Vagina (tissue), 2 donors: ENCODE results near the gene PLEKHA3. TPM values are rescaled to one million over a fixed set of nuclear protein-coding genes. Genes with fewer than 3 reads are reported as not detected.

Experiments used
- DNase-seq, 2 donors: peaks; one replicate each; pipeline ENCODE4 v3.0.0-alpha.2; 2017; ENCODE audit errors: extremely low spot score in 2 of 2
- H3K27ac ChIP-seq: fragments of 200-600 bp; sonication (generic); one replicate; pipeline ENCODE4 v1.5.1; 2019
- H3K27me3 ChIP-seq: fragments of 200-600 bp; sonication (generic); one replicate; pipeline ENCODE4 v1.5.1; 2019
- H3K36me3 ChIP-seq, 2 donors: fragments of 200-600 bp; sonication (generic); one replicate each; pipeline ENCODE4 v1.5.1; 2017 to 2019
- H3K4me1 ChIP-seq: fragments of 200-600 bp; sonication (generic); one replicate; pipeline ENCODE4 v1.5.1; 2019
- H3K4me3 ChIP-seq, 2 donors: fragments of 200-600 bp; sonication (generic); 1 replicate in 1 of 2; 2 replicates in 1 of 2; pipeline ENCODE4 v1.5.1; 2016 to 2019
- H3K9me3 ChIP-seq: fragments of 200-600 bp; sonication (generic); one replicate; pipeline ENCODE4 v1.5.1; 2019
- POLR2A ChIP-seq, 2 donors: fragments of 450-650 bp; IDR thresholded peaks; one replicate each; pipeline ENCODE4 v1.6.1; 2017; ENCODE audit warnings: antibody characterized with exemption in 2 of 2, mild to moderate bottlenecking in 2 of 2, moderate library complexity in 2 of 2
- POLR2AphosphoS5 ChIP-seq, 2 donors: sonication (generic); formaldehyde crosslinking; IDR thresholded peaks; one replicate each; pipeline ENCODE4 v1.9.0; 2017; ENCODE audit warnings: antibody characterized with exemption in 2 of 2, mild to moderate bottlenecking in 2 of 2, low read depth in 1 of 2; ENCODE audit not compliant: insufficient read depth in 1 of 2
- intact Hi-C: fragments of 100-400 bp; cut with DNase I; formaldehyde crosslinking; loops from one replicate; pipeline ENCODE4 v1.15.1; 2023
- total RNA-seq: library from RNA; depleted of rRNA; stranded (reverse); fragments of >200 nt; gene quantifications from one replicate; pipeline ENCODE4 v1.2.3, GENCODE V29; 2016
- TF ChIP-seq, protein P1 (sequence below), 3 experiments: fragments of 450-650 bp in 2 of 3; fragments of 200-600 bp in 1 of 3; sonication (generic) in 1 of 3; IDR thresholded peaks; one replicate each; pipeline ENCODE4 v1.5.1; 2017 to 2019; ENCODE audit warnings: antibody characterized with exemption in 3 of 3, mild to moderate bottlenecking in 2 of 3, moderate library complexity in 2 of 3

Gene PLEKHA3
- total RNA-seq, 1 donor from 2014 or later: 5.9 TPM

DNA sequence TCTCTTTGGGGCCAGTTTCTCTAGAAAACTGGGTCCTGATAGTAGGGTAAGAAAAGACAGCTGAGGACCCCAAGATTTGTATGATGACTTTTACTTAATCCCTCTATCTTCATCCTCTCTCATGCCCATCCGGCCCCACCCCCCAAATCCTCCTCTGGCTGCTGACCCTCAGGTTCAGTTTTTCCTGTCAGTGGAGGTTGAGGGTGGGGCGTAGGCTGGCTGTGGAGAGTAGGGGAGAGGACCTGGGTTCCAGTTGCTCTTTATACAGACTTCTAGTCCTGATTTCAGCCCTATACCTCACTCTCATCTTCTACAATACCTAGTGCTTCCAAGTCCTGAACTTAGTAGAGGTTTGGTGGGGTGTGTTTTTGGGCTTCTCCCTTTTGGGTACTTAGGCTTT lies 28.4 kb downstream of the PLEKHA3 start:
- no peak overlapping the region for H3K4me3 ChIP-seq
- H3K27me3 ChIP-seq: no peaks in the 10 kb centered on the region
- TF ChIP-seq POLR2AphosphoS5 (IDR thresholded peaks at IDR 0.05; ENCODE audit: insufficient read depth in 1 of 2, low read depth in 1 of 2): no peak
- TF ChIP-seq, protein P1, sequence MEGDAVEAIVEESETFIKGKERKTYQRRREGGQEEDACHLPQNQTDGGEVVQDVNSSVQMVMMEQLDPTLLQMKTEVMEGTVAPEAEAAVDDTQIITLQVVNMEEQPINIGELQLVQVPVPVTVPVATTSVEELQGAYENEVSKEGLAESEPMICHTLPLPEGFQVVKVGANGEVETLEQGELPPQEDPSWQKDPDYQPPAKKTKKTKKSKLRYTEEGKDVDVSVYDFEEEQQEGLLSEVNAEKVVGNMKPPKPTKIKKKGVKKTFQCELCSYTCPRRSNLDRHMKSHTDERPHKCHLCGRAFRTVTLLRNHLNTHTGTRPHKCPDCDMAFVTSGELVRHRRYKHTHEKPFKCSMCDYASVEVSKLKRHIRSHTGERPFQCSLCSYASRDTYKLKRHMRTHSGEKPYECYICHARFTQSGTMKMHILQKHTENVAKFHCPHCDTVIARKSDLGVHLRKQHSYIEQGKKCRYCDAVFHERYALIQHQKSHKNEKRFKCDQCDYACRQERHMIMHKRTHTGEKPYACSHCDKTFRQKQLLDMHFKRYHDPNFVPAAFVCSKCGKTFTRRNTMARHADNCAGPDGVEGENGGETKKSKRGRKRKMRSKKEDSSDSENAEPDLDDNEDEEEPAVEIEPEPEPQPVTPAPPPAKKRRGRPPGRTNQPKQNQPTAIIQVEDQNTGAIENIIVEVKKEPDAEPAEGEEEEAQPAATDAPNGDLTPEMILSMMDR (IDR thresholded peaks at IDR 0.05): no peak
- peaks cover 0 to 9% of the 10 kb centered on the region in 2 donors for H3K36me3 ChIP-seq
- H3K27ac ChIP-seq: no peak overlapping the region
- no peaks in the 10 kb centered on the region for H3K4me1 ChIP-seq
- H3K9me3 ChIP-seq: no peaks in the 10 kb centered on the region
- intact Hi-C loops: no loop called here
- no peak for DNase-seq

DNA sequence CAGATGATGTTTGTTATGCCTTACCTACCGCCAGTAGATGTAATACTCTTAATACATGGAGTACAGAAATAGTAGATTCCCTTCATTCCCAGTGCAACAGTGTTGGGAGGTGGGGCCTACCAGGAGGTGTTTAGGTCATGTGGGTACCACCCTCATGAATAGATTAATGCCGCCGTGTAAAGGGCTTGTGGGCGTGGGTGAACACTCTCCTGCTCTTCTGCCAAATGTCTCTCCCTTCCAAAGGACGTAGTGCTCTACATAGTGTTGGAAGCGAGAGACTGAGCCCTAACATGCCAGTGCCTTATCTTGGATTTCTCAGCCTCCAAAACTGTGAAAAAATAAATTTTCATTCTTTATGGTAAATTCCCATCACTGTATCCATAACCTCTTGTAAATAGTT lies 30.1 kb downstream of the PLEKHA3 start:
- no peaks in the 10 kb centered on the region for H3K36me3 ChIP-seq
- no peak overlapping the region for H3K4me3 ChIP-seq
- intact Hi-C loops: no loop called here
- no peaks in the 10 kb centered on the region for H3K27me3 ChIP-seq
- no peak for DNase-seq
- TF ChIP-seq, protein P1 (IDR thresholded peaks at IDR 0.05): no peak
- no peak for TF ChIP-seq POLR2A (IDR thresholded peaks at IDR 0.05)
- no peak for TF ChIP-seq POLR2AphosphoS5 (IDR thresholded peaks at IDR 0.05; ENCODE audit: insufficient read depth in 1 of 2, low read depth in 1 of 2)
- H3K4me1 ChIP-seq: no peaks in the 10 kb centered on the region
- H3K9me3 ChIP-seq: no peaks in the 10 kb centered on the region
- no peak overlapping the region for H3K27ac ChIP-seq

DNA sequence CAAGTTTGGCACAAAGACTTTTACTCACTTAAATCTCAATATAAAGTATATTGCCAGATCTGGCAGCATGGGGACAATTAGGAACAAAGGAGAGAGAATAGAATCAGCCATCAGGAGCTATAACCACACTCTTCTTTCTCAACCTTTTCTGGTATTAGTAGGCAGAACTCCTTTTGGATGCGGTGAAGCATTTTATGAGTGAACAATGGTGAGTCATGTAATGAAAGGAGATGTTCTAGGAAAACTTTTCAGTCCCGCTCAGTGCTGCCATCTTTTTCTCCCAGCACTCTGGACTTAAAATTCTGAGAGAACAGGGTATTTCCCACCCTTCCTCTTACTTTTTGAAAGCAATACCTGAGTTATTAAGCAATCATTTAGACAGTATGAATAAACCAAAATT lies 32.2 kb downstream of the PLEKHA3 start:
- no peak for DNase-seq
- no peak overlapping the region for H3K27ac ChIP-seq
- H3K4me3 ChIP-seq: no peak overlapping the region
- TF ChIP-seq, protein P1 (IDR thresholded peaks at IDR 0.05): no peak
- H3K4me1 ChIP-seq: no peaks in the 10 kb centered on the region
- H3K36me3 ChIP-seq: no peaks in the 10 kb centered on the region
- H3K27me3 ChIP-seq: no peaks in the 10 kb centered on the region
- H3K9me3 ChIP-seq: no peaks in the 10 kb centered on the region
- intact Hi-C loops: no loop called here

DNA sequence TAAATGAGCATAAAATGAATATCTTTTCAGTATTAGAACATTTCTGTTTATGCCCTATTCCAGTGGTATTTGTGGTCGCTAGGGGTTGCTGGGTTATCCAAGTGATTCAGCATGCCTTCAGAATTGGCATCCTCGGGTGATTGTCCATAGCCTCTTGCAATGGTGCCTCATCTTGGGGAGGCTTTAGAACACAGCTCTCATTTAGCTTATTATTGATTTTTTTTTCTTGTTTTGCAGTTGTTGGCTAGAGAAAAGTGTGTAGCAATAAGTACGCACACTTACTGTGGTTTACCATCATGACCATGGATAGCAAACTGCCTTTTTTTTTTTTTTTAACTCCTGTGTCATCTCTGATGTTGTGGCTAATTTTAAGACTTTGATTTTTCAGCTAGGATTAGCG lies 33.6 kb downstream of the PLEKHA3 start:
- intact Hi-C loops: no loop called here
- H3K4me3 ChIP-seq: no peak overlapping the region
- H3K36me3 ChIP-seq: no peaks in the 10 kb centered on the region
- H3K27me3 ChIP-seq: no peaks in the 10 kb centered on the region
- no peaks in the 10 kb centered on the region for H3K4me1 ChIP-seq
- TF ChIP-seq POLR2A (IDR thresholded peaks at IDR 0.05): no peak
- TF ChIP-seq POLR2AphosphoS5 (IDR thresholded peaks at IDR 0.05; ENCODE audit: insufficient read depth in 1 of 2, low read depth in 1 of 2): no peak
- TF ChIP-seq, protein P1 (IDR thresholded peaks at IDR 0.05): no peak
- DNase-seq: no peak
- H3K27ac ChIP-seq: no peak overlapping the region
- no peaks in the 10 kb centered on the region for H3K9me3 ChIP-seq

DNA sequence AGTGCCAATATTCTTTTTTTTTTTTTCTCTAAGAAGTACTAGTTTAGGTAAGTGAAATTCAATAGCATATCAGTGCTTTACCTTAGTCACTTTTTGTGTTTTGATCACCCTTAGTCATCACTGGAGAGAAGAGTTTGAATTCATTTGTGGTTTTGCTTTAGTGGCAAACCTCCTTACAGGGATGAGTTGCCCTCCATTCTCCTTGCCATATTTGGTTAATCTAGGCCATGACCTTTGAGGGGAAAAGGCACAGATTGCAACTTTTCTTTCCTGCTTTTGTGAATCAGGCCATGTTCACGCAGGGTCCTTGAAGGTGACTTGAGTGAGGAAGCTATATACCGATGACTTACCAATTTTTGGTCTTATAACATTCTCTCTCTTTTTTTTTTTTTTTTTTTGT lies 34.4 kb downstream of the PLEKHA3 start:
- TF ChIP-seq POLR2AphosphoS5 (IDR thresholded peaks at IDR 0.05; ENCODE audit: insufficient read depth in 1 of 2, low read depth in 1 of 2): no peak
- TF ChIP-seq POLR2A (IDR thresholded peaks at IDR 0.05): no peak
- TF ChIP-seq, protein P1 (IDR thresholded peaks at IDR 0.05): no peak
- no peaks in the 10 kb centered on the region for H3K9me3 ChIP-seq
- no peak overlapping the region for H3K4me3 ChIP-seq
- no peaks in the 10 kb centered on the region for H3K4me1 ChIP-seq
- no peaks in the 10 kb centered on the region for H3K36me3 ChIP-seq
- DNase-seq: no peak
- no peak overlapping the region for H3K27ac ChIP-seq
- H3K27me3 ChIP-seq: no peaks in the 10 kb centered on the region
- intact Hi-C loops: no loop called here
